Panc1 (cell line): ENCODE measurements around the gene GALNTL6. TPM values are rescaled to one million over a fixed set of nuclear protein-coding genes. Genes with fewer than 3 reads are reported as not detected.

Experiments used
- ATAC-seq: fragments of 200-7000 bp; cut with Tn5 transposase; 2 replicates; pipeline ENCODE4 v1.9.1; 2020; ENCODE audit warnings: mild to moderate bottlenecking, moderate library complexity
- BruUV-seq: library from RNA; stranded (reverse); fragments of 400-500 nt; replicated peaks from 2 replicates; lab custom pipeline; 2021; lab: Mats Ljungman, UMichigan
- CTCF ChIA-PET: fragments of 300-600 bp; sonication (Branson Sonifier 250); formaldehyde crosslinking; loops from one replicate; lab custom pipeline; 2022; ENCODE audit warnings: antibody characterized with exemption; lab: Charles Lee
- POLR2A ChIA-PET: fragments of 300-600 bp; sonication (Branson Sonifier 250); formaldehyde crosslinking; loops from one replicate; lab custom pipeline; 2022; ENCODE audit warnings: antibody characterized with exemption; lab: Charles Lee
- DNase-seq: peaks from one replicate; pipeline ENCODE4 v3.0.0-alpha.2; 2010; ENCODE audit warnings: low read depth, low spot score
- H3K27ac ChIP-seq: 2 replicates; pipeline ENCODE4 v1.5.1; 2011; ENCODE audit warnings: mild to moderate bottlenecking, low read length, inconsistent platforms
- H3K27me3 ChIP-seq: fragments of 200-500 bp; sonication (Bioruptor generic); 2 replicates; pipeline ENCODE4 v1.6.0; 2014; ENCODE audit warnings: low read length, inconsistent platforms; ENCODE audit not compliant: control insufficient read depth, insufficient read depth
- H3K36me3 ChIP-seq: fragments of 200-500 bp; sonication (Bioruptor generic); 2 replicates; pipeline ENCODE4 v1.5.1; 2014; ENCODE audit warnings: inconsistent platforms, mild to moderate bottlenecking, low read length, moderate library complexity; ENCODE audit not compliant: control insufficient read depth, insufficient read depth
- H3K4me1 ChIP-seq: 2 replicates; pipeline ENCODE4 v1.5.1; 2011; ENCODE audit warnings: inconsistent platforms, mild to moderate bottlenecking, low read length, moderate library complexity; ENCODE audit not compliant: control insufficient read depth, insufficient read depth
- H3K4me3 ChIP-seq, 2 experiments: 2 replicates each; pipeline ENCODE4 v1.5.1; 2011 to 2012; ENCODE audit warnings: low read depth in 2 of 2, low read length in 2 of 2, mild to moderate bottlenecking in 2 of 2, inconsistent platforms in 1 of 2, moderate library complexity in 1 of 2
- H3K9me3 ChIP-seq: fragments of 200-500 bp; sonication (Bioruptor generic); 2 replicates; pipeline ENCODE4 v1.5.1; 2014; ENCODE audit warnings: low read depth, mild to moderate bottlenecking, inconsistent platforms, low read length, moderate library complexity; ENCODE audit not compliant: control insufficient read depth, insufficient read depth
- CTCF ChIP-seq: fragments of 450-650 bp; IDR thresholded peaks from 2 replicates; pipeline ENCODE4 v1.5.1; 2017; ENCODE audit warnings: mild to moderate bottlenecking
- POLR2AphosphoS5 ChIP-seq: IDR thresholded peaks from 2 replicates; pipeline ENCODE4 v1.6.1; 2012; ENCODE audit warnings: mild to moderate bottlenecking, low read depth, low read length, moderate library complexity
- REST ChIP-seq, 2 experiments: IDR thresholded peaks; 2 replicates each; pipeline ENCODE4 v1.6.1; 2011 to 2012; ENCODE audit warnings: low read depth in 2 of 2, control low read depth in 1 of 2, low read length in 1 of 2, mild to moderate bottlenecking in 1 of 2, moderate library complexity in 1 of 2; ENCODE audit not compliant: insufficient read depth in 1 of 2
- SIN3A ChIP-seq: IDR thresholded peaks from 2 replicates; pipeline ENCODE4 v1.6.1; 2012; ENCODE audit warnings: low read depth, mild to moderate bottlenecking, low read length, moderate library complexity, borderline replicate concordance; ENCODE audit not compliant: insufficient read depth
- TCF7L2 ChIP-seq: IDR thresholded peaks from 2 replicates; pipeline ENCODE4 v1.6.1; 2011; ENCODE audit warnings: mild to moderate bottlenecking, low read depth, low read length, inconsistent platforms
- in situ Hi-C: cut with HindIII; loops from 2 replicates; pipeline ENCODE4 v1.10.0; 2016; ENCODE audit warnings: low sequenced_read_pairs, low pct_unique_long_range_greater_than_20kb
- intact Hi-C: fragments of 100-400 bp; cut with micrococcal nuclease; formaldehyde crosslinking; loops from one replicate; pipeline ENCODE4 v1.10.0; 2022; ENCODE audit not compliant: unreplicated experiment
- total RNA-seq: library from RNA; stranded (reverse); gene quantifications from one replicate; pipeline ENCODE4 v1.2.1, GENCODE V29; 2021; ENCODE audit not compliant: unreplicated experiment

The GALNTL6 gene
- total RNA-seq, 1 experiment from 2014 or later = not detected

- ChIA-PET CTCF (no interaction called here), POLR2A (no interaction called here)
- Histone ChIP-seq H3K4me1 (no peaks in the 10 kb centered on the region), H3K36me3 (no peaks in the 10 kb centered on the region), H3K27me3 (no peaks in the 10 kb centered on the region), H3K9me3 (no peaks in the 10 kb centered on the region), H3K4me3 (no peak overlapping the region), H3K27ac (no peak overlapping the region)
- ATAC-seq (no peak), DNase-seq (no peak)
- no peak for TF ChIP-seq CTCF
- TF ChIP-seq SIN3A = no peak
- TF ChIP-seq REST (IDR thresholded peaks at IDR 0.05; ENCODE audit: insufficient read depth in 1 of 2, low read depth in 2 of 2, low read length in 1 of 2) = no peak
- no peak for TF ChIP-seq TCF7L2
- no peak for TF ChIP-seq POLR2AphosphoS5
- intact Hi-C loops (no loop called here), in situ Hi-C loops (no loop called here)
- no TSS peak for BruUV-seq
Observed at GRCh38 chr4:171875291-171875690, 62.1 kb downstream of the GALNTL6 start.

- intact Hi-C loops = no loop called here
- ChIA-PET POLR2A (no interaction called here), CTCF (no interaction called here)
- Histone ChIP-seq H3K27ac (no peak overlapping the region), H3K4me3 (no peak overlapping the region), H3K4me1 (no peaks in the 10 kb centered on the region), H3K9me3 (no peaks in the 10 kb centered on the region), H3K27me3 (no peaks in the 10 kb centered on the region), H3K36me3 (no peaks in the 10 kb centered on the region)
- in situ Hi-C loops = no loop called here
- BruUV-seq = no TSS peak
- DNase-seq = no peak
- ATAC-seq = no peak
- TF ChIP-seq POLR2AphosphoS5 (no peak), SIN3A (no peak), CTCF (no peak), TCF7L2 (no peak), REST (IDR thresholded peaks at IDR 0.05; ENCODE audit: insufficient read depth in 1 of 2, low read depth in 2 of 2, low read length in 1 of 2) (no peak)
Observed at GRCh38 chr4:171876636-171877035, 63.4 kb downstream of the GALNTL6 start.
